PFSK-1 (cell line): Measurements from ENCODE around the gene TIMM8B.

Source experiments
- FOXP2 ChIP-seq: optimal IDR thresholded peaks from 2 replicates; pipeline ENCODE3; 2011; ENCODE audit warnings: borderline replicate concordance, control low read depth, inconsistent platforms; ENCODE audit not compliant: insufficient read depth; ENCODE audit errors: extremely low read length, extremely low read depth
- POLR2AphosphoS5 ChIP-seq: IDR thresholded peaks from 2 replicates; pipeline ENCODE4 v1.6.1; 2012; ENCODE audit warnings: low read depth, mild to moderate bottlenecking, control low read depth, low read length, moderate library complexity
- REST ChIP-seq, 2 experiments: IDR thresholded peaks; 2 replicates each; pipeline versions ENCODE4 v1.6.1 to v1.8.0; 2011 to 2012; ENCODE audit warnings: low read depth in 2 of 2, low read length in 2 of 2, control low read depth in 1 of 2, inconsistent platforms in 1 of 2, mild to moderate bottlenecking in 1 of 2, moderate library complexity in 1 of 2; ENCODE audit not compliant: insufficient read depth in 1 of 2
- SIN3A ChIP-seq: IDR thresholded peaks from 2 replicates; pipeline ENCODE4 v1.6.1; 2012; ENCODE audit warnings: mild to moderate bottlenecking, low read length, moderate library complexity, borderline replicate concordance; ENCODE audit not compliant: insufficient read depth
- TAF1 ChIP-seq: IDR thresholded peaks from 2 replicates; pipeline ENCODE4 v1.6.1; 2012; ENCODE audit warnings: low read length, control low read depth, borderline replicate concordance; ENCODE audit not compliant: insufficient read depth

The TIMM8B gene

GRCh38 chr11:112100462-112100861 is 13.9 kb upstream of the TIMM8B start:
- TF ChIP-seq REST (IDR thresholded peaks at IDR 0.05; ENCODE audit: insufficient read depth in 1 of 2, low read depth in 2 of 2, low read length in 2 of 2) = no peak
- no peak for TF ChIP-seq FOXP2

- TF ChIP-seq SIN3A (no peak), POLR2AphosphoS5 (no peak), REST (IDR thresholded peaks at IDR 0.05; ENCODE audit: insufficient read depth in 1 of 2, low read depth in 2 of 2, low read length in 2 of 2) (no peak), FOXP2 (no peak), TAF1 (no peak)
Measured at GRCh38 chr11:112097734-112098528, 11.4 kb upstream of the TIMM8B start.

GRCh38 chr11:112096194-112096593 is 9.6 kb upstream of the TIMM8B start:
- TF ChIP-seq POLR2AphosphoS5 = no peak
- no peak for TF ChIP-seq REST (IDR thresholded peaks at IDR 0.05; ENCODE audit: insufficient read depth in 1 of 2, low read depth in 2 of 2, low read length in 2 of 2)

GRCh38 chr11:112087212-112087611 is 656 bp upstream of the TIMM8B start:
- TF ChIP-seq FOXP2 = no peak
- TF ChIP-seq SIN3A = no peak
- no peak for TF ChIP-seq REST (IDR thresholded peaks at IDR 0.05; ENCODE audit: insufficient read depth in 1 of 2, low read depth in 2 of 2, low read length in 2 of 2)
- no peak for TF ChIP-seq TAF1
- no peak for TF ChIP-seq POLR2AphosphoS5

- TF ChIP-seq TAF1 = no peak
- TF ChIP-seq POLR2AphosphoS5 = no peak
- TF ChIP-seq REST (IDR thresholded peaks at IDR 0.05; ENCODE audit: insufficient read depth in 1 of 2, low read depth in 2 of 2, low read length in 2 of 2) = no peak
- TF ChIP-seq FOXP2 = no peak
- no peak for TF ChIP-seq SIN3A
Measured at GRCh38 chr11:112085822-112086421, 634 bp downstream of the TIMM8B start.
